Tibial nerve (tissue), 4 donors: Measurements from ENCODE around the gene RABEP1. TPM values are rescaled to one million over a fixed set of nuclear protein-coding genes. Genes with fewer than 3 reads are reported as not detected.
"Not testable (repeated sequence)": the region's sequence is repeated elsewhere in the genome, so short reads cannot be mapped to it uniquely, and the experiment has no call there.

Experiments used
- DNase-seq, 2 donors: peaks; one replicate each; pipeline ENCODE4 v3.0.0-alpha.2; 2019; ENCODE audit warnings: low spot score in 2 of 2
- H3K27ac ChIP-seq, 4 donors: fragments of 200-600 bp; sonication (generic) in 3 of 4; one replicate each; pipeline ENCODE4 v1.5.1; 2017 to 2019; ENCODE audit warnings: mild to moderate bottlenecking in 1 of 4
- H3K27me3 ChIP-seq, 2 donors: fragments of 200-600 bp; sonication (generic) in 1 of 2; one replicate each; pipeline versions ENCODE4 v1.5.1 to v1.6.0; 2017 to 2019
- H3K36me3 ChIP-seq, 3 donors: fragments of 200-600 bp; sonication (generic); one replicate each; pipeline ENCODE4 v1.5.1; 2018 to 2019
- H3K4me1 ChIP-seq, 4 donors: fragments of 200-600 bp; sonication (generic) in 3 of 4; one replicate each; pipeline ENCODE4 v1.5.1; 2017 to 2019
- H3K4me3 ChIP-seq, 4 donors: fragments of 200-600 bp; sonication (generic) in 3 of 4; one replicate each; pipeline ENCODE4 v1.5.1; 2017 to 2019; ENCODE audit warnings: mild to moderate bottlenecking in 1 of 4, moderate library complexity in 1 of 4
- H3K9me3 ChIP-seq, 4 donors: fragments of 200-600 bp; sonication (generic) in 3 of 4; one replicate each; pipeline ENCODE4 v1.5.1; 2017 to 2019
- CTCF ChIP-seq, 5 experiments: fragments of 200-600 bp in 3 of 5; fragments of 450-650 bp in 2 of 5; sonication (generic) in 3 of 5; IDR thresholded peaks; one replicate each; pipeline ENCODE4 v1.5.1; 2016 to 2019; ENCODE audit warnings: antibody characterized with exemption in 5 of 5, mild to moderate bottlenecking in 3 of 5, moderate library complexity in 2 of 5
- EP300 ChIP-seq, 2 donors: sonication (generic); formaldehyde crosslinking; IDR thresholded peaks; one replicate each; pipeline ENCODE4 v1.6.1; 2017; ENCODE audit warnings: antibody characterized with exemption in 2 of 2, mild to moderate bottlenecking in 1 of 2
- POLR2A ChIP-seq, 2 donors: fragments of 450-650 bp; IDR thresholded peaks; one replicate each; pipeline ENCODE4 v1.6.1; 2017; ENCODE audit warnings: antibody characterized with exemption in 2 of 2, mild to moderate bottlenecking in 2 of 2, moderate library complexity in 2 of 2
- WGBS, 2 donors: methylation state at CpG; one replicate each; pipeline ENCODE4 v1.1.5; 2018; 5-methylcytosine and 5-hydroxymethylcytosine counted together
- total RNA-seq, 4 donors: library from RNA; depleted of rRNA; stranded (reverse); fragments of >200 nt; gene quantifications; one replicate each; pipeline ENCODE4 v1.1.0, GENCODE V29; 2016

RABEP1 gene
- total RNA-seq, 4 donors from 2014 or later = 45.7 to 61.8 (median 47.7) TPM

- no peak for DNase-seq
- Histone ChIP-seq H3K9me3 (no peaks in the 10 kb centered on the region), H3K27ac (no peak overlapping the region), H3K27me3 (no peaks in the 10 kb centered on the region), H3K4me1 (no peaks in the 10 kb centered on the region), H3K36me3 (peaks cover 2 to 100% (median 15%) of the 10 kb centered on the region in 3 donors), H3K4me3 (no peak overlapping the region)
- no peak for TF ChIP-seq EP300 (IDR thresholded peaks at IDR 0.05)
- TF ChIP-seq POLR2A (IDR thresholded peaks at IDR 0.05) = no peak
- TF ChIP-seq CTCF (IDR thresholded peaks at IDR 0.05) = no peak
- 89 to 90% methylated on average over 3 of the region's 3 CpGs for WGBS, 2 donors
Observed at GRCh38 chr17:5430413-5430999, 148.4 kb downstream of the RABEP1 start.

- 74 to 90% methylated on average over 5 of the region's 5 CpGs for WGBS, 2 donors
- not testable (repeated sequence) for H3K4me1 ChIP-seq, DNase-seq, H3K27ac ChIP-seq, H3K4me3 ChIP-seq, H3K9me3 ChIP-seq, H3K27me3 ChIP-seq
- peaks cover 0 to 100% (median 15%) of the 10 kb centered on the region in 3 donors for H3K36me3 ChIP-seq
Observed at GRCh38 chr17:5431234-5431633, 149.2 kb downstream of the RABEP1 start.

- H3K27me3 ChIP-seq = no peaks in the 10 kb centered on the region
- 78 to 83% methylated on average over 3 of the region's 3 CpGs for WGBS, 2 donors
- TF ChIP-seq CTCF (IDR thresholded peaks at IDR 0.05) (no peak), POLR2A (IDR thresholded peaks at IDR 0.05) (no peak), EP300 (IDR thresholded peaks at IDR 0.05) (no peak)
- peaks cover 0 to 10% (median 3%) of the 10 kb centered on the region in 4 donors for H3K4me1 ChIP-seq
- H3K4me3 ChIP-seq = no peak overlapping the region
- peaks cover 0 to 99% (median 15%) of the 10 kb centered on the region in 3 donors for H3K36me3 ChIP-seq
- H3K9me3 ChIP-seq = no peaks in the 10 kb centered on the region
- no peak for DNase-seq
- H3K27ac ChIP-seq = no peak overlapping the region
Observed at GRCh38 chr17:5431949-5432556, 150.0 kb downstream of the RABEP1 start.

GRCh38 chr17:5434984-5435383 is 152.9 kb downstream of the RABEP1 start:
- Histone ChIP-seq H3K36me3 (peaks cover 0 to 77% (median 15%) of the 10 kb centered on the region in 3 donors), H3K27ac (no peak overlapping the region), H3K27me3 (no peaks in the 10 kb centered on the region), H3K4me1 (peaks cover 0 to 32% (median 16%) of the 10 kb centered on the region in 4 donors), H3K4me3 (no peak overlapping the region), H3K9me3 (no peaks in the 10 kb centered on the region)
- TF ChIP-seq EP300 (IDR thresholded peaks at IDR 0.05) (no peak), CTCF (IDR thresholded peaks at IDR 0.05) (no peak), POLR2A (IDR thresholded peaks at IDR 0.05) (no peak)
- DNase-seq = no peak
- WGBS, 2 donors = 83 to 89% methylated on average over 2 of the region's 2 CpGs

Other genes starting within 250 kb of the RABEP1 start
- gene SLC52A1, start 246.9 kb upstream of the RABEP1 start, total RNA-seq = not detected
- 1 to 10 TPM; 2.5 to 7.1 (median 4.7) TPM for gene ZFP3, start 203.8 kb upstream of the RABEP1 start, total RNA-seq
- gene ZNF232, start 170.4 kb upstream of the RABEP1 start, total RNA-seq = 10 to 100 TPM in 2 of 4 donors, 1 to 10 TPM in 2; 7.3 to 16.4 (median 9.8) TPM
- 1 to 10 TPM in 1 of 4 donors, under 1 TPM in 1, not detected in 2; under 0.01 to 3.9 TPM for gene USP6, start 166.3 kb upstream of the RABEP1 start, total RNA-seq
- 10 to 100 TPM; 19.6 to 37.2 (median 25.6) TPM for gene ZNF594, start 90.4 kb upstream of the RABEP1 start, total RNA-seq
- 1 to 10 TPM in 3 of 4 donors, under 1 TPM in 1; 0.84 to 3.0 (median 1.5) TPM for gene SCIMP, start 47.4 kb upstream of the RABEP1 start, total RNA-seq
- 10 to 100 TPM; 56.2 to 91.5 (median 75.2) TPM for gene NUP88, start 137.4 kb downstream of the RABEP1 start, total RNA-seq
- gene RPAIN, start 137.9 kb downstream of the RABEP1 start, total RNA-seq = 10 to 100 TPM; 36.3 to 79.3 (median 65.2) TPM
- gene C1QBP, start 156.9 kb downstream of the RABEP1 start, total RNA-seq = 100 to 1,000 TPM in 1 of 4 donors, 10 to 100 TPM in 3; 62.7 to 103 (median 83.7) TPM
- gene DHX33, start 186.7 kb downstream of the RABEP1 start, total RNA-seq = 10 to 100 TPM; 12.6 to 20.1 (median 13.4) TPM
- gene DERL2, start 203.9 kb downstream of the RABEP1 start, total RNA-seq = 10 to 100 TPM; 22.0 to 30.6 (median 23.4) TPM
- gene MIS12, start 204.3 kb downstream of the RABEP1 start, total RNA-seq = 10 to 100 TPM; 11.1 to 17.5 (median 15.1) TPM